Panc1 (cell line): Measurements from ENCODE around the gene ZFP92. TPM values are rescaled to one million over a fixed set of nuclear protein-coding genes. Genes with fewer than 3 reads are reported as not detected.

Experiments
- ATAC-seq: fragments of 200-7000 bp; cut with Tn5 transposase; 2 replicates; pipeline ENCODE4 v1.9.1; 2020; ENCODE audit warnings: mild to moderate bottlenecking, moderate library complexity
- BruUV-seq: library from RNA; stranded (reverse); fragments of 400-500 nt; replicated peaks from 2 replicates; lab custom pipeline; 2021; lab: Mats Ljungman, UMichigan
- CTCF ChIA-PET: fragments of 300-600 bp; sonication (Branson Sonifier 250); formaldehyde crosslinking; loops from one replicate; lab custom pipeline; 2022; ENCODE audit warnings: antibody characterized with exemption; lab: Charles Lee
- POLR2A ChIA-PET: fragments of 300-600 bp; sonication (Branson Sonifier 250); formaldehyde crosslinking; loops from one replicate; lab custom pipeline; 2022; ENCODE audit warnings: antibody characterized with exemption; lab: Charles Lee
- DNase-seq: peaks from one replicate; pipeline ENCODE4 v3.0.0-alpha.2; 2010; ENCODE audit warnings: low read depth, low spot score
- H3K27ac ChIP-seq: 2 replicates; pipeline ENCODE4 v1.5.1; 2011; ENCODE audit warnings: mild to moderate bottlenecking, low read length, inconsistent platforms
- H3K27me3 ChIP-seq: fragments of 200-500 bp; sonication (Bioruptor generic); 2 replicates; pipeline ENCODE4 v1.6.0; 2014; ENCODE audit warnings: low read length, inconsistent platforms; ENCODE audit not compliant: control insufficient read depth, insufficient read depth
- H3K36me3 ChIP-seq: fragments of 200-500 bp; sonication (Bioruptor generic); 2 replicates; pipeline ENCODE4 v1.5.1; 2014; ENCODE audit warnings: inconsistent platforms, mild to moderate bottlenecking, low read length, moderate library complexity; ENCODE audit not compliant: control insufficient read depth, insufficient read depth
- H3K4me1 ChIP-seq: 2 replicates; pipeline ENCODE4 v1.5.1; 2011; ENCODE audit warnings: inconsistent platforms, mild to moderate bottlenecking, low read length, moderate library complexity; ENCODE audit not compliant: control insufficient read depth, insufficient read depth
- H3K4me3 ChIP-seq, 2 experiments: 2 replicates each; pipeline ENCODE4 v1.5.1; 2011 to 2012; ENCODE audit warnings: low read depth in 2 of 2, low read length in 2 of 2, mild to moderate bottlenecking in 2 of 2, inconsistent platforms in 1 of 2, moderate library complexity in 1 of 2
- H3K9me3 ChIP-seq: fragments of 200-500 bp; sonication (Bioruptor generic); 2 replicates; pipeline ENCODE4 v1.5.1; 2014; ENCODE audit warnings: low read depth, mild to moderate bottlenecking, inconsistent platforms, low read length, moderate library complexity; ENCODE audit not compliant: control insufficient read depth, insufficient read depth
- CTCF ChIP-seq: fragments of 450-650 bp; IDR thresholded peaks from 2 replicates; pipeline ENCODE4 v1.5.1; 2017; ENCODE audit warnings: mild to moderate bottlenecking
- POLR2AphosphoS5 ChIP-seq: IDR thresholded peaks from 2 replicates; pipeline ENCODE4 v1.6.1; 2012; ENCODE audit warnings: mild to moderate bottlenecking, low read depth, low read length, moderate library complexity
- REST ChIP-seq, 2 experiments: IDR thresholded peaks; 2 replicates each; pipeline ENCODE4 v1.6.1; 2011 to 2012; ENCODE audit warnings: low read depth in 2 of 2, control low read depth in 1 of 2, low read length in 1 of 2, mild to moderate bottlenecking in 1 of 2, moderate library complexity in 1 of 2; ENCODE audit not compliant: insufficient read depth in 1 of 2
- SIN3A ChIP-seq: IDR thresholded peaks from 2 replicates; pipeline ENCODE4 v1.6.1; 2012; ENCODE audit warnings: low read depth, mild to moderate bottlenecking, low read length, moderate library complexity, borderline replicate concordance; ENCODE audit not compliant: insufficient read depth
- TCF7L2 ChIP-seq: IDR thresholded peaks from 2 replicates; pipeline ENCODE4 v1.6.1; 2011; ENCODE audit warnings: mild to moderate bottlenecking, low read depth, low read length, inconsistent platforms
- in situ Hi-C: cut with HindIII; loops from 2 replicates; pipeline ENCODE4 v1.10.0; 2016; ENCODE audit warnings: low sequenced_read_pairs, low pct_unique_long_range_greater_than_20kb
- intact Hi-C: fragments of 100-400 bp; cut with micrococcal nuclease; formaldehyde crosslinking; loops from one replicate; pipeline ENCODE4 v1.10.0; 2022; ENCODE audit not compliant: unreplicated experiment
- total RNA-seq: library from RNA; stranded (reverse); gene quantifications from one replicate; pipeline ENCODE4 v1.2.1, GENCODE V29; 2021; ENCODE audit not compliant: unreplicated experiment

The ZFP92 gene
- total RNA-seq, 1 experiment from 2014 or later = 0.90 TPM

- BruUV-seq = no TSS peak
- intact Hi-C loops (no loop called here), in situ Hi-C loops (no loop called here)
- no peak for ATAC-seq
- H3K9me3 ChIP-seq = no peaks in the 10 kb centered on the region
- no peaks in the 10 kb centered on the region for H3K36me3 ChIP-seq
- no peak overlapping the region for H3K27ac ChIP-seq
- no peak overlapping the region for H3K4me3 ChIP-seq
- H3K4me1 ChIP-seq = no peaks in the 10 kb centered on the region
- H3K27me3 ChIP-seq = no peaks in the 10 kb centered on the region; the same call in 1 of the 2 replicates
- POLR2A ChIA-PET = no interaction called here
- CTCF ChIA-PET = no interaction called here
- TF ChIP-seq REST (IDR thresholded peaks at IDR 0.05; ENCODE audit: insufficient read depth in 1 of 2, low read depth in 2 of 2, low read length in 1 of 2) (no peak), TCF7L2 (no peak), POLR2AphosphoS5 (no peak), SIN3A (no peak), CTCF (no peak)
- no peak for DNase-seq
Measured at GRCh38 chrX:153417637-153418036, 6.4 kb downstream of the ZFP92 start.

- no peak for ATAC-seq
- Histone ChIP-seq H3K27ac (no peak overlapping the region), H3K36me3 (no peaks in the 10 kb centered on the region), H3K4me3 (no peak overlapping the region), H3K4me1 (no peaks in the 10 kb centered on the region), H3K9me3 (no peaks in the 10 kb centered on the region), H3K27me3 (no peaks in the 10 kb centered on the region)
- BruUV-seq = no TSS peak
- in situ Hi-C loops (no loop called here), intact Hi-C loops (no loop called here)
- no peak for DNase-seq
- CTCF ChIA-PET = no interaction called here
- POLR2A ChIA-PET = no interaction called here
- TF ChIP-seq POLR2AphosphoS5 = no peak
- TF ChIP-seq TCF7L2 = no peak
- no peak for TF ChIP-seq SIN3A
- TF ChIP-seq CTCF = no peak
- no peak for TF ChIP-seq REST (IDR thresholded peaks at IDR 0.05; ENCODE audit: insufficient read depth in 1 of 2, low read depth in 2 of 2, low read length in 1 of 2)
Measured at GRCh38 chrX:153420851-153421599, 9.8 kb downstream of the ZFP92 start.
